Measurements from ENCODE around the gene COPS6.
A peak's percentile ranks its signal among the peaks of the same experiment; 100 is the strongest.

The COPS6 gene

GRCh38 chr7:100090527-100091410, 2.0 kb downstream of the COPS6 start:
- peaks cover 42% of the 10 kb centered on the region for H3K36me3 ChIP-seq (ENCODE audit: control insufficient read depth, insufficient read depth, low read length)
- WGBS, 2 experiments, result 93 to 94% methylated on average over 14 of the region's 14 CpGs
- peak overlapping the region; percentile 32 for H3K27ac ChIP-seq (ENCODE audit: insufficient read depth, low read depth, low read length, poor library complexity, severe bottlenecking)
- H3K9me3 ChIP-seq (ENCODE audit: control insufficient read depth, low read length), result no peaks in the 10 kb centered on the region
- no peak overlapping the region for H3K4me3 ChIP-seq (ENCODE audit: insufficient read depth, low read depth, low read length)
- H3K4me1 ChIP-seq (ENCODE audit: control insufficient read depth, insufficient read depth, low read length), result peaks cover 5% of the 10 kb centered on the region
- H3K27me3 ChIP-seq (ENCODE audit: control insufficient read depth, insufficient read depth, low read length, poor library complexity, severe bottlenecking), result no peaks in the 10 kb centered on the region

GRCh38 chr7:100091411-100092181, 2.8 kb downstream of the COPS6 start:
- 86 to 87% methylated on average over 19 of the region's 19 CpGs for WGBS, 2 experiments
- H3K27me3 ChIP-seq (ENCODE audit: control insufficient read depth, insufficient read depth, low read length, poor library complexity, severe bottlenecking), result no peaks in the 10 kb centered on the region
- H3K4me1 ChIP-seq (ENCODE audit: control insufficient read depth, insufficient read depth, low read length), result peaks cover 5% of the 10 kb centered on the region
- no peak overlapping the region for H3K4me3 ChIP-seq (ENCODE audit: insufficient read depth, low read depth, low read length)
- H3K9me3 ChIP-seq (ENCODE audit: control insufficient read depth, low read length), result no peaks in the 10 kb centered on the region
- H3K36me3 ChIP-seq (ENCODE audit: control insufficient read depth, insufficient read depth, low read length), result peaks cover 50% of the 10 kb centered on the region
- peak overlapping the region; percentile 32 for H3K27ac ChIP-seq (ENCODE audit: insufficient read depth, low read depth, low read length, poor library complexity, severe bottlenecking)

GRCh38 chr7:100093054-100093453, 4.3 kb downstream of the COPS6 start:
- Histone ChIP-seq H3K27ac (ENCODE audit: insufficient read depth, low read depth, low read length, poor library complexity, severe bottlenecking) (peak overlapping the region; percentile 59), H3K4me1 (ENCODE audit: control insufficient read depth, insufficient read depth, low read length) (peaks cover 5% of the 10 kb centered on the region), H3K4me3 (ENCODE audit: insufficient read depth, low read depth, low read length) (no peak overlapping the region), H3K27me3 (ENCODE audit: control insufficient read depth, insufficient read depth, low read length, poor library complexity, severe bottlenecking) (no peaks in the 10 kb centered on the region), H3K36me3 (ENCODE audit: control insufficient read depth, insufficient read depth, low read length) (peaks cover 64% of the 10 kb centered on the region), H3K9me3 (ENCODE audit: control insufficient read depth, low read length) (no peaks in the 10 kb centered on the region)
- WGBS, 2 experiments, result 88 to 95% methylated on average over 6 to 8 of the region's 8 CpGs

GRCh38 chr7:100093498-100093897, 4.7 kb downstream of the COPS6 start:
- no peaks in the 10 kb centered on the region for H3K9me3 ChIP-seq (ENCODE audit: control insufficient read depth, low read length)
- H3K36me3 ChIP-seq (ENCODE audit: control insufficient read depth, insufficient read depth, low read length), result peaks cover 69% of the 10 kb centered on the region
- 93 to 94% methylated on average over 13 of the region's 13 CpGs for WGBS, 2 experiments
- no peaks in the 10 kb centered on the region for H3K27me3 ChIP-seq (ENCODE audit: control insufficient read depth, insufficient read depth, low read length, poor library complexity, severe bottlenecking)
- no peak overlapping the region for H3K4me3 ChIP-seq (ENCODE audit: insufficient read depth, low read depth, low read length)
- H3K4me1 ChIP-seq (ENCODE audit: control insufficient read depth, insufficient read depth, low read length), result peaks cover 7% of the 10 kb centered on the region
- no peak overlapping the region for H3K27ac ChIP-seq (ENCODE audit: insufficient read depth, low read depth, low read length, poor library complexity, severe bottlenecking)

- 94 to 97% methylated on average over 16 of the region's 16 CpGs for WGBS, 2 experiments
- Histone ChIP-seq H3K27ac (ENCODE audit: insufficient read depth, low read depth, low read length, poor library complexity, severe bottlenecking) (peak overlapping the region; percentile 13), H3K4me1 (ENCODE audit: control insufficient read depth, insufficient read depth, low read length) (peaks cover 12% of the 10 kb centered on the region), H3K36me3 (ENCODE audit: control insufficient read depth, insufficient read depth, low read length) (peaks cover 74% of the 10 kb centered on the region), H3K9me3 (ENCODE audit: control insufficient read depth, low read length) (no peaks in the 10 kb centered on the region), H3K27me3 (ENCODE audit: control insufficient read depth, insufficient read depth, low read length, poor library complexity, severe bottlenecking) (no peaks in the 10 kb centered on the region), H3K4me3 (ENCODE audit: insufficient read depth, low read depth, low read length) (no peak overlapping the region)
Measured at GRCh38 chr7:100093925-100094486, 5.2 kb downstream of the COPS6 start.

- no peak overlapping the region for H3K4me3 ChIP-seq (ENCODE audit: insufficient read depth, low read depth, low read length)
- peak overlapping the region; percentile 20 for H3K27ac ChIP-seq (ENCODE audit: insufficient read depth, low read depth, low read length, poor library complexity, severe bottlenecking)
- H3K27me3 ChIP-seq (ENCODE audit: control insufficient read depth, insufficient read depth, low read length, poor library complexity, severe bottlenecking), result no peaks in the 10 kb centered on the region
- peaks cover 83% of the 10 kb centered on the region for H3K36me3 ChIP-seq (ENCODE audit: control insufficient read depth, insufficient read depth, low read length)
- no peaks in the 10 kb centered on the region for H3K9me3 ChIP-seq (ENCODE audit: control insufficient read depth, low read length)
- 95 to 96% methylated on average over 9 of the region's 9 CpGs for WGBS, 2 experiments
- peaks cover 16% of the 10 kb centered on the region for H3K4me1 ChIP-seq (ENCODE audit: control insufficient read depth, insufficient read depth, low read length)
Measured at GRCh38 chr7:100095289-100095688, 6.5 kb downstream of the COPS6 start.

- H3K36me3 ChIP-seq (ENCODE audit: control insufficient read depth, insufficient read depth, low read length), result peaks cover 83% of the 10 kb centered on the region
Measured at GRCh38 chr7:100095704-100096103, 6.9 kb downstream of the COPS6 start.

GRCh38 chr7:100098913-100099312, 10.1 kb downstream of the COPS6 start:
- 95 to 97% methylated on average over 10 of the region's 10 CpGs for WGBS, 2 experiments
- H3K4me3 ChIP-seq (ENCODE audit: insufficient read depth, low read depth, low read length), result peak overlapping the region; percentile 100
- peaks cover 16% of the 10 kb centered on the region for H3K4me1 ChIP-seq (ENCODE audit: control insufficient read depth, insufficient read depth, low read length)
- peaks cover 59% of the 10 kb centered on the region for H3K36me3 ChIP-seq (ENCODE audit: control insufficient read depth, insufficient read depth, low read length)
- no peaks in the 10 kb centered on the region for H3K9me3 ChIP-seq (ENCODE audit: control insufficient read depth, low read length)
- H3K27ac ChIP-seq (ENCODE audit: insufficient read depth, low read depth, low read length, poor library complexity, severe bottlenecking), result peak overlapping the region; percentile 47
- H3K27me3 ChIP-seq (ENCODE audit: control insufficient read depth, insufficient read depth, low read length, poor library complexity, severe bottlenecking), result no peaks in the 10 kb centered on the region

More at GRCh38 chr7:100095704-100096103, 6.9 kb downstream of the COPS6 start:
- peaks cover 16% of the 10 kb centered on the region for H3K4me1 ChIP-seq (ENCODE audit: control insufficient read depth, insufficient read depth, low read length)
- no peak overlapping the region for H3K4me3 ChIP-seq (ENCODE audit: insufficient read depth, low read depth, low read length)
- H3K9me3 ChIP-seq (ENCODE audit: control insufficient read depth, low read length), result no peaks in the 10 kb centered on the region
- WGBS, 2 experiments, result 96% methylated on average over 17 of the region's 17 CpGs
- peak overlapping the region; percentile 20 for H3K27ac ChIP-seq (ENCODE audit: insufficient read depth, low read depth, low read length, poor library complexity, severe bottlenecking)
- no peaks in the 10 kb centered on the region for H3K27me3 ChIP-seq (ENCODE audit: control insufficient read depth, insufficient read depth, low read length, poor library complexity, severe bottlenecking)

- Histone ChIP-seq H3K4me3 (ENCODE audit: insufficient read depth, low read depth, low read length) (peak overlapping the region; percentile 100), H3K9me3 (ENCODE audit: control insufficient read depth, low read length) (no peaks in the 10 kb centered on the region), H3K27me3 (ENCODE audit: control insufficient read depth, insufficient read depth, low read length, poor library complexity, severe bottlenecking) (no peaks in the 10 kb centered on the region), H3K27ac (ENCODE audit: insufficient read depth, low read depth, low read length, poor library complexity, severe bottlenecking) (peak overlapping the region; percentile 99), H3K4me1 (ENCODE audit: control insufficient read depth, insufficient read depth, low read length) (peaks cover 16% of the 10 kb centered on the region), H3K36me3 (ENCODE audit: control insufficient read depth, insufficient read depth, low read length) (peaks cover 54% of the 10 kb centered on the region)
- WGBS, 2 experiments, result 88 to 91% methylated on average over 12 of the region's 12 CpGs
Measured at GRCh38 chr7:100099452-100099851, 10.7 kb downstream of the COPS6 start.
